Measurements from ENCODE around the gene EOLA2.
"Not testable (repeated sequence)": the region's sequence is repeated elsewhere in the genome, so short reads cannot be mapped to it uniquely, and the experiment has no call there.

Gene EOLA2

DNA sequence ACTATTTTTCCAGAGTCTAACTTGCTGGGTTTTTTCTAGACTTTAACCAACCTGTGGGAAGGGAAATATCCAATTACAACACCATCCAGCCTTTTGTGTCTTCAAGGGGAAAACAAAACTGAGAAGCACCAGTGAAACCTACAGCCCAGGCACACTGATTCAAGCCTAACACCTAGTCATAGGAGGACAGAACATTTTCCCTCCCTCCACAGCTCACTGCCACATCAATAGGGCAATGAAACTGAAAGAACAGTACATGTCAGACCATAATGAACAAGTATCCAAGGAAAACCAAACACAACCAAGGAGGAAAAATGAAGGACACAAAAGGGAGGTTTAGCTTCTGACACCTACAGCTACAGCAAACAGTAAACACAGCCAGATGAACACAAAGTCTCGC lies 39.7 kb downstream of the EOLA2 start:
- H3K27me3 ChIP-seq (ENCODE audit: insufficient read depth, poor library complexity, severe bottlenecking), result no peaks in the 10 kb centered on the region
- TF ChIP-seq, protein P1, sequence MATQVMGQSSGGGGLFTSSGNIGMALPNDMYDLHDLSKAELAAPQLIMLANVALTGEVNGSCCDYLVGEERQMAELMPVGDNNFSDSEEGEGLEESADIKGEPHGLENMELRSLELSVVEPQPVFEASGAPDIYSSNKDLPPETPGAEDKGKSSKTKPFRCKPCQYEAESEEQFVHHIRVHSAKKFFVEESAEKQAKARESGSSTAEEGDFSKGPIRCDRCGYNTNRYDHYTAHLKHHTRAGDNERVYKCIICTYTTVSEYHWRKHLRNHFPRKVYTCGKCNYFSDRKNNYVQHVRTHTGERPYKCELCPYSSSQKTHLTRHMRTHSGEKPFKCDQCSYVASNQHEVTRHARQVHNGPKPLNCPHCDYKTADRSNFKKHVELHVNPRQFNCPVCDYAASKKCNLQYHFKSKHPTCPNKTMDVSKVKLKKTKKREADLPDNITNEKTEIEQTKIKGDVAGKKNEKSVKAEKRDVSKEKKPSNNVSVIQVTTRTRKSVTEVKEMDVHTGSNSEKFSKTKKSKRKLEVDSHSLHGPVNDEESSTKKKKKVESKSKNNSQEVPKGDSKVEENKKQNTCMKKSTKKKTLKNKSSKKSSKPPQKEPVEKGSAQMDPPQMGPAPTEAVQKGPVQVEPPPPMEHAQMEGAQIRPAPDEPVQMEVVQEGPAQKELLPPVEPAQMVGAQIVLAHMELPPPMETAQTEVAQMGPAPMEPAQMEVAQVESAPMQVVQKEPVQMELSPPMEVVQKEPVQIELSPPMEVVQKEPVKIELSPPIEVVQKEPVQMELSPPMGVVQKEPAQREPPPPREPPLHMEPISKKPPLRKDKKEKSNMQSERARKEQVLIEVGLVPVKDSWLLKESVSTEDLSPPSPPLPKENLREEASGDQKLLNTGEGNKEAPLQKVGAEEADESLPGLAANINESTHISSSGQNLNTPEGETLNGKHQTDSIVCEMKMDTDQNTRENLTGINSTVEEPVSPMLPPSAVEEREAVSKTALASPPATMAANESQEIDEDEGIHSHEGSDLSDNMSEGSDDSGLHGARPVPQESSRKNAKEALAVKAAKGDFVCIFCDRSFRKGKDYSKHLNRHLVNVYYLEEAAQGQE (IDR thresholded peaks at IDR 0.05; ENCODE audit: insufficient replicate concordance, low read depth), result no peak
- TF ChIP-seq GABPA (IDR thresholded peaks at IDR 0.05; ENCODE audit: low read depth), result no peak
- TF ChIP-seq, protein P2, sequence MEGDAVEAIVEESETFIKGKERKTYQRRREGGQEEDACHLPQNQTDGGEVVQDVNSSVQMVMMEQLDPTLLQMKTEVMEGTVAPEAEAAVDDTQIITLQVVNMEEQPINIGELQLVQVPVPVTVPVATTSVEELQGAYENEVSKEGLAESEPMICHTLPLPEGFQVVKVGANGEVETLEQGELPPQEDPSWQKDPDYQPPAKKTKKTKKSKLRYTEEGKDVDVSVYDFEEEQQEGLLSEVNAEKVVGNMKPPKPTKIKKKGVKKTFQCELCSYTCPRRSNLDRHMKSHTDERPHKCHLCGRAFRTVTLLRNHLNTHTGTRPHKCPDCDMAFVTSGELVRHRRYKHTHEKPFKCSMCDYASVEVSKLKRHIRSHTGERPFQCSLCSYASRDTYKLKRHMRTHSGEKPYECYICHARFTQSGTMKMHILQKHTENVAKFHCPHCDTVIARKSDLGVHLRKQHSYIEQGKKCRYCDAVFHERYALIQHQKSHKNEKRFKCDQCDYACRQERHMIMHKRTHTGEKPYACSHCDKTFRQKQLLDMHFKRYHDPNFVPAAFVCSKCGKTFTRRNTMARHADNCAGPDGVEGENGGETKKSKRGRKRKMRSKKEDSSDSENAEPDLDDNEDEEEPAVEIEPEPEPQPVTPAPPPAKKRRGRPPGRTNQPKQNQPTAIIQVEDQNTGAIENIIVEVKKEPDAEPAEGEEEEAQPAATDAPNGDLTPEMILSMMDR (IDR thresholded peaks at IDR 0.05; ENCODE audit: insufficient read depth, low read length), result no peak
- H3K27ac ChIP-seq (replicated peaks), result no peak overlapping the region
- no peak overlapping the region for H3K4me3 ChIP-seq (replicated peaks; ENCODE audit: insufficient read depth, low read length)
- no peak for DNase-seq (ENCODE audit: low read depth in 1 of 2, low spot score in 1 of 2)

DNA sequence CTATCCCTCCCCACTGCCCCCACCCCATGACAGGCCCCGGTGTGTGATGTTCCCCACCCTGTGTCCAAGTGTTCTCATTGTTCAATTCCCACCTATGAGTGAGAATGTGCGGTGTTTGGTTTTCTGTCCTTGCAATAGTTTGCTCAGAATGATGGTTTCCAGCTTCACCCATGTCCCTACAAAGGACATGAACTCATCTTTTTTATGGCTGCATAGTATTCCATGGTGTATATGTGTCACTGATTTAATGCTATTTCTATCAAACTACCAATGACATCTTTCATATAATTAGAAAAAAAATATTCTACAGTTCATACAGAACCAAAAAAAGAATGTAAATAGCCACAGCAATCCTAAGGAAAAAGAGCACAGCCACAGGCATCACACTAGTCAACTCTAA lies 47.5 kb downstream of the EOLA2 start:
- not testable (repeated sequence) for H3K4me3 ChIP-seq (replicated peaks; ENCODE audit: insufficient read depth, low read length); H3K27ac ChIP-seq (replicated peaks)

More for the DNA sequence above, 47.5 kb downstream of the EOLA2 start:
- not testable (repeated sequence) for DNase-seq (ENCODE audit: low read depth in 1 of 2, low spot score in 1 of 2); H3K27me3 ChIP-seq (ENCODE audit: insufficient read depth, poor library complexity, severe bottlenecking)

All from HL-60 (cell line).